Mesenteric fat pad (tissue), 1 donor: ENCODE results near the gene GAREM2. TPM values are rescaled to one million over a fixed set of nuclear protein-coding genes. Genes with fewer than 3 reads are reported as not detected.

Source experiments
- DNase-seq: peaks from one replicate; pipeline ENCODE4 v3.0.0-alpha.2; 2020; ENCODE audit warnings: low spot score
- total RNA-seq: library from RNA; stranded (reverse); fragmentation: NEBNext Ultra II Directional; extraction: Animal tissue kit (Norgen Biotek cat#: 25700); gene quantifications from one replicate; pipeline ENCODE4 v1.2.1, GENCODE V29; 2021
- donor health status: DM: yes; HTN: yes; CAD: no.

Gene GAREM2
- total RNA-seq, 1 donor from 2014 or later, result 6.8 TPM

DNA sequence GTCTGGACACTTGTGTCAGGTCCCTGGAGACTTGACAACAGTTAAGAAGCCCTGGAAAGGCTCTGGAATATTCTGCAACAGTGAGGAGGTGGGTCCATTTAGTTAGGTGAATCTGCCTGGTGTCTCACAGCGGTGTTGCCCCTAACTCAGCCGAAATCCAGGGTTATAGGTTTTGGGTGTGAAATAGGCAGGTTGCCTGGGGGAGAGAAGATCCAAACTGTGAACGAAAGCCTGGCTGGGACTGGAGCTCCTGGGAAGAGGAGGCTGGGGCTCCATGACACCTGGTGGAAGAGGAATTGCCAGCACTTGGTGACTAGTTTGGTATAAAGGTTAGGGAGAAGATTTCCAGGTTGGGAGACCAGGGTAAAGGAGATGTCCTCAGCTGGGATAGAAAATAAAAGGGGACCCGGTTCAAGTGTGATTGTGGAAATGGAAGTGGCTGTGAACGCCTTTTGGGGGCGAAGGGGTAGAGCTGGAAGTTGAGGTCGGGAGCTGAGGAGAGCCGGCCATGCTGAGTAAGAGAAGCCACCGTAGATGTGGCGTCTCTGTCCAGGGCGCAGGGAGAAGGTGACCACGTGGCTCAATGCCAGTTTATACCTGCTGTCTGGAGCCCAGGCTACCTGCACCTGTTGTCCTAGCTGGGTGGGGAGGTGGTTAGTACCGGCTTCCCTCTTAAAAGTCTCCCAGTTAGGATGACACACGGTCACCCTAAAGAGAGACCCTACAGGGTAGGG, 3.0 kb upstream of the GAREM2 start:
- peak; percentile 86 for DNase-seq

GRCh38 chr2:26170795-26171194, 2.1 kb upstream of the GAREM2 start:
- peak; percentile 72 for DNase-seq

- peak; percentile 88 for DNase-seq
Observed at GRCh38 chr2:26172189-26172870, 558 bp upstream of the GAREM2 start.

- DNase-seq, result peak; percentile 88
Observed at GRCh38 chr2:26173776-26174482, 1.0 kb downstream of the GAREM2 start.

- no peak for DNase-seq
Observed at GRCh38 chr2:26174691-26175465, 2.0 kb downstream of the GAREM2 start.

DNA sequence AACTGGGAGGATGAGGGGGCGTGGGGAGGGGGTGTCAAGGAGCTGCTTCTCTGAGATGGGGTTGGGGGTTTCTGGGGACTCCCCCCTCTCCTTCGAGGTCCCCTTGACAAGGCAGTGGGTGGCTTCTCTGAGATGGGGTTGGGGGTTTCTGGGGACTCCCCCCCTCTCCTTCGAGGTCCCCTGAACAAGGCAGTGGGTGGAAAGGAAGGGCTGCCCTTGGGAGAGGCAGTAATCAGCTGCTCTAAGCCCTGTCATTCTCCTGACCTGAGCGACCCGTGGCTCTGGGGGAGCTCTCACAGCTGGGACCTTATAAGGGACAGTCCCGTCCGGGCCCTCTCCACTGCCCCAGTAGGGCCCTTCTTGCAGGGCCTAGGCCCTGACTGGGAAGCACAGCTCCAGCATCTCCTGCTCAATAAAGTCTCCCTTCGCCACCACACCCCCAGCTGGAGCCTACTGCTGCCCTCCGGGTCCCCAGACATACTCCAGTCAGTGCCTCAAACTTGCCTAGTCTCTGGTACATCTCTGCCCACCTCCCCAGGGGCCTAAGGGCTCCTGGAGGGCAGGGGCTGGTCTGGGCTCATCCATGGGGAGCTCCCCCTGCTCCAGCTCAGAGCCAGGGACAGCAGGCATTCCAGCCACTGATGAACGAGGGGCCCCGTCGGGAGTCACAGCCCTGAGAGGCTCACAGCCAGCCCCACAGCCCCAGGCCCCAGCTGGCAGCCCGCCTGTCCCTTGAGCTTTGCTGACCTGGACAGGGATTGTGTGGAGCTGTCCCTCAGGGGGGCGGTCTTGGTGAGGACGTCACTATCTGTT, 2.8 kb downstream of the GAREM2 start:
- peak; percentile 26 for DNase-seq

- DNase-seq, result no peak
Observed at GRCh38 chr2:26176279-26176615, 3.4 kb downstream of the GAREM2 start.

- no peak for DNase-seq
Observed at GRCh38 chr2:26177122-26177521, 4.2 kb downstream of the GAREM2 start.

DNA sequence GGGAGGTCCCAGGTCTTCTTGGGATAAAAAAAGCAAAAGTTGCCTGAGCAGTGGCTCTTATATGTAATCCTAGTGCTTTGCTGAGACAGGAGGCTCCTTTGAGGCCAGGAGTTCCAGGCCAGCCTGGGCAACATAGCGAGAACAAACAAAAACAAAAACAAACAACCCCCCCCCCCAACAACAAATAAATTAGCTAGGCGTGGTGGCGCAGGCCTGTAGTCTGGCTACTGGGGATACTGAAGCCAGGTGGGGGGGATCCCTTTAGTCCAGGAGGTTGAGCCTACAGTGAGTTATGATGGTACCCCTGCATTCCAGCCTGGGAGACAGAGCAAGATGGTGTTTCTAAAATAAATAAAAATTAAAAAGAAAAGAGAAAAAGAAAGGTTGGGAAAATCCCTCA, 5.4 kb downstream of the GAREM2 start:
- DNase-seq, result peak; percentile 72

DNA sequence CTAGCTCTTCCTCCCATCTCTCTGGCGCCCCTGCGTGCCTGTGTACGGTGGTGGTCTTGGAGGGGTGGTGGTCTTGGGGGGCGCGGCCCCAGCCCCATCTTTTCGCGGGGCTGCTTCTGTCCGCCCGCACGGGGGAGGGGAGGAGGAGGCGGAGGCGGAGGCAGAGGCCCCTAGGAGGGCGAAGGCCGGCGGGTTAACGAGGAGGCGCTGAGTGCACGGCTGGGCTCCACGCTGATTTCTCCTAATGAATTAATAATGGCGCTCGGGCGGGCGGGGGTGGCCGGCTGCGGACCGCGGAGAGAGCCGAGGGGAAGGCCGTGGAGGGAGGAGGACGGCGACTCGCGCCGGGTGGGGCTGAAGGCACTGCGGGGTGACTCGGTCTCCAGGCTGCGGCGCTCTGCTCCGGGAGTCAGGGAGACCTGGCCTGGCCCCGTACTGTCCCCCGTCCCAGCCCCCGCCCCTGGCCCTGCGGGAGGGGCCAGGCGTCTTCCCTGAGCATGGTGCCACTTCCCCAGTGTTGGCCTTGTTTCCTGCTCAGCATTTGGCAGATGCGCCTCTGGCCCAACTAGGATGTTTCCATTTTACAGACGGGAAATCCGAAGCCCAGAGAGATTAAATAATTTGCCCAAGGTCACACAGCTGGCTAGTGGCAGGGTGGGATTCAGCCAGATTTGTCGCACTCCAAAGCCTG, 6.0 kb downstream of the GAREM2 start:
- peak; percentile 87 for DNase-seq

DNA sequence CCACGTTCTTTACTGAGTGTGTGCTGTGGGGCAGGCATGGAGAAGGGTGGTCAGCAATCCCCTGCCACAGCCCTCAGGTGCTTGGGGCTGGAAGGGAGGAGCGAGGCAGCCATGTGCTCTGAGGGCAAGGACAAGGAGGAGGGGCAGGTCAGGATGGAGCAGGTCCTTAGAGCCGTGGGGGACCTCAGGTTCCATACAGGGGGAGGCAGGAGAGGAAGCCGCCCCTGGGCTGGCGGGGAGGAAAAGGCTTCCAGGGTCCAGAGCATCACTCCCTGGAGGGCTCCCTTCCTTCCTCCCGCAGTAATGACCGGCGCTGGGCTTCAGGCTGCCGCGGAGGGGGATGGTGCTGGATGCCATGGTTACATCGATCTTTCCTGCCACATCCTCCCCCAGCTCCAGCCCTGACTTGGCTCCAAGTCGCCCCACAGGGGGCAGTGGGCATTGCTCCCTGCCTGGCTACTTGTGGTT, 6.6 kb downstream of the GAREM2 start:
- DNase-seq, result peak; percentile 82

DNA sequence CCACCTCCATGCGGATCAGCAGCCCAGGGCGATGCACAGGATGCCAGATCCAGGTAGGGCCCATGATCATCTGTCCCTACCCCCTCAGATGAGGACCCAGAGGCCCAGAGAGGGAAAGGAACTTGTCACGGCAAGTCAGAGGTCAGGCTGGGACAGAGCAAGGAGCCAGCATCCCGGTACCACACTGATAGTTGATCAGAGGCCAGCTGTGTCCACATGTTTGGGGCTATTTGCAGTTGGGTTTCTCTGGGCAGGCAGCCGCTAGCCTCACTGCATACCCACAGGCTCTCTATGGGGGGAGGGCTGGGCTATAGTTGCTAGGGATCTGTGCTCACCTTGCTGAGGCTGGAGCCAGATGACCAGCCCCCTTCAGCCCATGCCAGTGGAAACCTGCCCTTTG, 9.6 kb downstream of the GAREM2 start:
- DNase-seq, result no peak

GRCh38 chr2:26182887-26183630, 10.2 kb downstream of the GAREM2 start:
- DNase-seq, result peak; percentile 64

DNA sequence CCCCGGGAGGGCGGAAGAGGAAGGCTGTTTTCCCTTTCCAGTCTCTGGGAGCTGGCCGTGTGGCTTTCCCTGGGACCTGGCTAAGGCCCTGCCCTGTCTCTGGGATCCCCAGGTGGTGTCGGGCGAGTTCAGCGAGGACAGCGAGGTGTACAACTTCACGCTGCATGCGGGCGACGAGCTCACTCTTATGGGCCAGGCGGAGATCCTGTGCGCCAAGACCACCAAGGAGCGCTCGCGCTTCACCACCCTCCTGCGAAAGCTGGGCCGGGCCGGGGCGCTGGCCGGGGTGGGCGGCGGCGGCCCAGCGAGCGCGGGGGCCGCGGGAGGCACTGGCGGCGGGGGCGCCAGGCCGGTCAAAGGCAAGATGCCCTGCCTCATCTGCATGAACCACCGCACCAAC, 11.2 kb downstream of the GAREM2 start:
- peak; percentile 82 for DNase-seq

GRCh38 chr2:26184555-26185303, 11.8 kb downstream of the GAREM2 start:
- DNase-seq, result peak; percentile 97

DNA sequence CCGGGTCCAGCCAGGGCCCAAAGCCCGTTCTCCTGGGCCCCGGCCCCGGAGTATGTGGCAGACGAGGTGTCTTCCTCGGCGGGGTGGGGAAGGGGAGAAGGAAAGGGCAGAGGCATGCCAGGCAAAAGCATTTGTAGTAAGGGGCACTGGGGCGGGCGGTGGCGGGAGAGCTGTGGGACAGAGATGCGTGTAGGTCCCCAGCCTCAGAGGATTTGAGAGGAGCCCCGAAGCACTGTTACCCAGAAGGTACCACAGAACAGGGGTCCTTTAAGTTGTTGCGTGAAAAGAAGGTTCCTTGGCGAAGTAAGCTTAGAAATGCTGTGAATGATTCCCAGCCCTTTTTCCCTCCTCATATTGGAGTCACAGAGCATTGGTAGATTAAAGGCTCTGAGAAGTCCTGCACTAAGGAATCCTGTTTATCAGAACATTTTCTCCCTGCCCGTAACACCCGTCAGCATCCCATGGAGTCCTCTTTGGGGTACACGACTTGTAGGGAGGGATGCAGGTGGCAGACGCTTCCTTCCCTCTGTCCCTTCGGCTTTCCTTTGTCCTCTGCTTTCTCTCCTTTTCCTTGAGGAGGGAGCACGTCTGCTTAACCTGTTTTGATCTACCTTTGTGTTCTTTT, 12.5 kb downstream of the GAREM2 start:
- DNase-seq, result no peak

- DNase-seq, result peak; percentile 76
Observed at GRCh38 chr2:26185954-26186770, 13.3 kb downstream of the GAREM2 start.
